CD4-positive, alpha-beta memory T cell (primary cell): ENCODE data around the gene CHST11. TPM values are rescaled to one million over a fixed set of nuclear protein-coding genes. Genes with fewer than 3 reads are reported as not detected.

ENCODE experiments used
- CTCF ChIA-PET: fragments of 350-600 bp; sonication (Branson Sonifier 250); formaldehyde crosslinking; loops from one replicate; lab custom pipeline; 2021; ENCODE audit warnings: inconsistent platforms; ENCODE audit not compliant: partially characterized antibody; lab: Charles Lee
- POLR2A ChIA-PET: fragments of 350-600 bp; sonication (Branson Sonifier 250); formaldehyde crosslinking; loops from one replicate; lab custom pipeline; 2021; ENCODE audit not compliant: partially characterized antibody; lab: Charles Lee
- DNase-seq, 5 donors: peaks; one replicate each; pipeline versions ENCODE4 v3.0.0 to v3.0.0-alpha.2; 2020 to 2022; ENCODE audit warnings: mixed read lengths in 1 of 5
- H3K27ac ChIP-seq: one replicate; pipeline ENCODE4 v1.7.0; 2013; ENCODE audit warnings: low read depth, low read length
- H3K27me3 ChIP-seq: 2 replicates; pipeline ENCODE4 v1.7.0; 2013; ENCODE audit warnings: mild to moderate bottlenecking, low read length, moderate library complexity; ENCODE audit not compliant: insufficient read depth
- H3K36me3 ChIP-seq: 2 replicates; pipeline ENCODE4 v1.7.0; 2013; ENCODE audit warnings: mild to moderate bottlenecking, low read length, moderate library complexity; ENCODE audit not compliant: insufficient read depth
- H3K4me1 ChIP-seq: 2 replicates; pipeline ENCODE4 v1.7.0; 2013; ENCODE audit warnings: mild to moderate bottlenecking, low read length, moderate library complexity; ENCODE audit not compliant: insufficient read depth
- H3K4me3 ChIP-seq, 2 donors: one replicate each; pipeline ENCODE4 v1.7.0; 2013; ENCODE audit warnings: low read length in 2 of 2, mild to moderate bottlenecking in 1 of 2
- H3K9me3 ChIP-seq, 2 donors: one replicate each; pipeline ENCODE4 v1.7.0; 2013; ENCODE audit warnings: low read length in 2 of 2, control low read depth in 1 of 2; ENCODE audit not compliant: control insufficient read depth in 1 of 2
- H3K27ac Mint-ChIP-seq, 7 donors: one replicate each; pipeline ENCODE4 v1.8.0; 2020 to 2021; ENCODE audit warnings: mixed read lengths in 7 of 7, mild to moderate bottlenecking in 6 of 7, inconsistent platforms in 3 of 7, moderate library complexity in 3 of 7
- H3K27me3 Mint-ChIP-seq, 2 donors: one replicate each; pipeline ENCODE4 v1.8.0; 2020 to 2021; ENCODE audit warnings: mixed read lengths in 2 of 2
- H3K36me3 Mint-ChIP-seq, 2 donors: one replicate each; pipeline ENCODE4 v1.8.0; 2020 to 2021; ENCODE audit warnings: mixed read lengths in 2 of 2, inconsistent platforms in 1 of 2, mild to moderate bottlenecking in 1 of 2
- H3K4me1 Mint-ChIP-seq, 4 donors: one replicate each; pipeline ENCODE4 v1.8.0; 2020 to 2021; ENCODE audit warnings: mixed read lengths in 4 of 4, mild to moderate bottlenecking in 1 of 4
- H3K4me3 Mint-ChIP-seq, 8 donors: one replicate each; pipeline ENCODE4 v1.8.0; 2020 to 2021; ENCODE audit warnings: mixed read lengths in 8 of 8, mild to moderate bottlenecking in 7 of 8, moderate library complexity in 6 of 8, inconsistent platforms in 3 of 8
- H3K9me3 Mint-ChIP-seq, 8 donors: one replicate each; pipeline ENCODE4 v1.8.0; 2020 to 2021; ENCODE audit warnings: mixed read lengths in 8 of 8, mild to moderate bottlenecking in 5 of 8, inconsistent platforms in 3 of 8, moderate library complexity in 1 of 8
- intact Hi-C: fragments of 100-400 bp; cut with micrococcal nuclease; formaldehyde crosslinking; loops from one replicate; pipeline ENCODE4 v1.15.1; 2023
- polyA plus RNA-seq, 2 donors: library from polyadenylated mRNA; unstranded; fragments of 300-500 nt; fragmentation: Illumina TruSeq; gene quantifications; one replicate each; pipeline ENCODE4 v1.2.3, GENCODE V29; 2021
- total RNA-seq, 2 experiments: library from RNA; stranded (reverse); gene quantifications; one replicate each; pipeline ENCODE4 v1.2.3, GENCODE V29; 2021

The CHST11 gene
- total and polyA plus RNA-seq, 4 experiments from 2014 or later: 55.1 to 64.6 (median 59.8) TPM

DNA sequence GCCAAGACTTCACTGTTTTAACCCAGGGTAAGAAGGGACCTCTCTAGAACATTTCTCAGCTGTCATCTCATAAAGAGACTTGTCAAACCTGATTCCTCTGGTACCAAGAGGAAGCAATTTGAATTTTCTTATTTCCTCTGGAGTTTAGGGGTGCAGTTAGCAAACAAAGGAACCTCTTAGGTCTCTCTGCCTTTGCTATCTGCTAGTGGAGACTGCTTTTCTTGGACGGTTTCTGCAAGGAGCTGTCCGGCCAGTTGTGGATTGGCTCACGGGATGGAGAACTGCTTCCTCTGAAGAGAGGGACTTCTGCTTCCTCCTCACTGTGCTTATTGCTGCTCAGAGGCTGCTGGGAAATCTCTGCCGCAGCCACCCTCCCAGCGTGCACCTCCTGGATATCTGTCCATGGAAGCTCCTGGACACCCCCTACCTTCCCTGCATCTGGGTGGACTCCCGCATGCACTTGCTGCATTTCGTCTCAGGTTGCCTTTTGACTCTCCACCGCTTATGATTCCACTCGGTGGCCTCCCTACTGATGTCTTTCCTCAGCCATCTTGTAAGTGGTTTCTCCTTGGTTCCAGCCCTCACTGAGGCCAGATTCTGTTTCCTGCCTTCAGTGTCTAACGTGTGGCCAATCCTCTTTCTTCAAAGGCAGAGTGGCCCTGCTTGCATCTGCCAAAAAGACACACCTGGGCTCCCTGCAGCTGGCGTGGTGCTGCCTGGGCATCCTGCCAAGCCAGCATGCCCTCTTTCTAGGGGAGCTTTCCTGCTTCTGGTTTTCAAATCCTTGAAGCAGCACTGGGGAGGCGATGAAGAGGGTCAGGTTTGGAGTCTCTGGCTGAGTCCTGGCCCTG is 187.3 kb downstream of the CHST11 start:
- Mint-ChIP-seq H3K27ac (peak overlapping the region; percentile 26 to 91 (median 75)), H3K4me1 (peaks cover 41 to 68% (median 52%) of the 10 kb centered on the region in 4 donors), H3K4me3 (peak overlapping the region in 6 of 8 donors; percentile 20 to 61 (median 38)), H3K27me3 (no peaks in the 10 kb centered on the region), H3K36me3 (peaks cover 27 to 38% of the 10 kb centered on the region in 2 donors), H3K9me3 (peaks cover 0 to 7% (median 3%) of the 10 kb centered on the region in 8 donors)
- DNase-seq: peak in 1 of 5 donors; percentile 10
- H3K9me3 ChIP-seq: no peaks in the 10 kb centered on the region
- no peak overlapping the region for H3K4me3 ChIP-seq
- H3K27ac ChIP-seq: no peak overlapping the region
- CTCF ChIA-PET: interaction anchor here (1.3 kb wide), 1 partner anchor 262 kb away, joined by 3 read pairs; no protein-coding TSS in a partner anchor
- H3K4me1 ChIP-seq: peaks cover 19% of the 10 kb centered on the region
- intact Hi-C loops: no loop called here
- no peaks in the 10 kb centered on the region for H3K27me3 ChIP-seq
- POLR2A ChIA-PET: interaction anchor here (1.2 kb wide), 1 partner anchor 103 kb away, joined by 3 read pairs; no protein-coding TSS in a partner anchor
- no peaks in the 10 kb centered on the region for H3K36me3 ChIP-seq

DNA sequence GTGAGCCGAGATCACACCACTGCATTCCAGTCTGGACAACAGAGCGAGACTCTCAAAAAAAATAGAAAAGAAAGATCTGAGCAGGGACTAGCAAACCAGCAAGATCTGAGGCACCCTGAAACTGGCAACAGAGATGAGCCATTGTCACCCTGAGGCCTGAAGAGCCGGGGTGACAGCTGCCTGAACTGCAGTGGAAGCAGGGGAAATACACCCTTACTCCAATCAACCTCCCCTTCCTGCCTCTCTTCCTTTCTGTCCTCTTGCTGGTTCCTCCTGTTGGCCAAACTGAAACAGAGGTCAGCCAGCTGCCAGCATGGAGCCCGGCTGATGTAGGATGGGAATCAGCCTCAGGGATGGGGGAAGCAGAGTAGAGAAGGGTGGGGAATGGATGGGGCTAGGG is 192.0 kb downstream of the CHST11 start:
- peak overlapping the region in 3 of 7 donors; percentile 21 to 32 (median 31) for H3K27ac Mint-ChIP-seq
- H3K27me3 Mint-ChIP-seq: no peaks in the 10 kb centered on the region
- no peaks in the 10 kb centered on the region for H3K36me3 ChIP-seq
- ChIA-PET POLR2A (no interaction called here), CTCF (no interaction called here)
- H3K9me3 ChIP-seq: no peaks in the 10 kb centered on the region
- no peak for DNase-seq
- H3K4me1 Mint-ChIP-seq: peaks cover 38 to 70% (median 47%) of the 10 kb centered on the region in 4 donors
- no peak overlapping the region for H3K27ac ChIP-seq
- peaks cover 9% of the 10 kb centered on the region for H3K4me1 ChIP-seq
- peaks cover 26 to 33% of the 10 kb centered on the region in 2 donors for H3K36me3 Mint-ChIP-seq
- no peak overlapping the region for H3K4me3 ChIP-seq
- intact Hi-C loops: no loop called here
- peaks cover 0 to 3% (median 0%) of the 10 kb centered on the region in 8 donors for H3K9me3 Mint-ChIP-seq
- H3K4me3 Mint-ChIP-seq: no peak overlapping the region
- H3K27me3 ChIP-seq: no peaks in the 10 kb centered on the region

DNA sequence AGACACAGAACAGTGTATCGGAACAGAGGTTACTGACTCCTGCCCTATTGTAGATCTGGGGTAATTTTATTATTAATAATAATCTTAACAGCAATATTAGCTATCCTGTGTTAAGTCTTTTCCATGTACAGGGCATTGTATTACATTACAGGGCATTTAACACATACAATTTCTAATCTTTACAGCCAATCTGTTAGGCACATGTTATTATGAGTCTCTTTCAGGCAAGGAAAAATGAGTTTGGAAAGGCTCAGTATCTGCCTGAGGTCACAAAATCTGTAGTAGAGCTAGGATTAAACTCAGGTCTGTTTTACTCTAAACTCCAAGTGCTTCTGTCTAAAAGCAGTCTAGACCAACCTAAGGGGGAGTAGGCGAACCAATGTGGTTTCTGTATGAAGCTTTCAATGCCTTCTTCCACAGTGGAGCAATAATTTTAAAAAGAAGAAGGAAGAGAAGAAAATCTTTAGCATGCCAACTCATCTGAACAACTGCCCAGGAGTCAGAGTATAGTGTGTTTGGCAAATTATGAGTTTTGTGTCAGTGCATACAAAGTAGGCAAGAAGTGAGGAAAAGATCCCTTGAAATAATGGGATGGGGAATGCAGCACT is 192.6 kb downstream of the CHST11 start:
- no peak for DNase-seq
- Mint-ChIP-seq H3K36me3 (peaks cover 27 to 31% of the 10 kb centered on the region in 2 donors), H3K4me3 (no peak overlapping the region), H3K4me1 (peaks cover 38 to 69% (median 48%) of the 10 kb centered on the region in 4 donors), H3K9me3 (peaks cover 0 to 3% (median 0%) of the 10 kb centered on the region in 8 donors), H3K27me3 (no peaks in the 10 kb centered on the region), H3K27ac (peak overlapping the region in 4 of 7 donors; percentile 13 to 60 (median 22))
- Histone ChIP-seq H3K27me3 (no peaks in the 10 kb centered on the region), H3K4me3 (no peak overlapping the region), H3K9me3 (no peaks in the 10 kb centered on the region), H3K4me1 (peaks cover 4% of the 10 kb centered on the region), H3K36me3 (no peaks in the 10 kb centered on the region), H3K27ac (no peak overlapping the region)
- ChIA-PET POLR2A (no interaction called here), CTCF (no interaction called here)
- intact Hi-C loops: no loop called here

DNA sequence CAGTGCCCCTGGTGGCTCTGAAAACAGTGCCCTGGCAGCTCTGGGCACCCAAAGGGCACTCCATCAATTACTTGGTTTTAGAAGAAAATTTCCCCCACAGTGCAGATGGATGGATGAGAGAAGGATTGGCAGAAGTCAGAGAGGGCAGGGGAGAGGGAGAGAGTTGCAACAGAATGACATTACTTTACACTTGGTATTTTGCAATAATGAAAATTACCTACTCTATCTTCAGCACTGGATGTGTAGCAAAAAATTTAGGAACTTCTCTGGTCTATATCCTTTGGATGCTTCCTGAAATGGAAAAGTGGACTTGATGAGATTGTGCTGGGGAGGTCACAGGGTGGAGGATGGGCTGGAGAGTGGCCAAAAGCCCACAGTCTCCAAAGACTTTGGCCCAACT is 193.2 kb downstream of the CHST11 start:
- Mint-ChIP-seq H3K9me3 (peaks cover 0 to 3% (median 0%) of the 10 kb centered on the region in 8 donors), H3K4me1 (peaks cover 38 to 68% (median 49%) of the 10 kb centered on the region in 4 donors), H3K27me3 (no peaks in the 10 kb centered on the region), H3K4me3 (no peak overlapping the region), H3K36me3 (peaks cover 26% of the 10 kb centered on the region in 2 donors), H3K27ac (peak overlapping the region in 6 of 7 donors; percentile 17 to 71 (median 32))
- Histone ChIP-seq H3K27ac (no peak overlapping the region), H3K36me3 (no peaks in the 10 kb centered on the region), H3K27me3 (no peaks in the 10 kb centered on the region), H3K4me3 (no peak overlapping the region), H3K4me1 (no peaks in the 10 kb centered on the region), H3K9me3 (no peaks in the 10 kb centered on the region)
- DNase-seq: no peak
- ChIA-PET POLR2A (no interaction called here), CTCF (no interaction called here)
- intact Hi-C loops: loop anchor here (5.0 kb wide), 1 partner anchor 193 kb away; the partner anchor contains the start of gene CHST11

DNA sequence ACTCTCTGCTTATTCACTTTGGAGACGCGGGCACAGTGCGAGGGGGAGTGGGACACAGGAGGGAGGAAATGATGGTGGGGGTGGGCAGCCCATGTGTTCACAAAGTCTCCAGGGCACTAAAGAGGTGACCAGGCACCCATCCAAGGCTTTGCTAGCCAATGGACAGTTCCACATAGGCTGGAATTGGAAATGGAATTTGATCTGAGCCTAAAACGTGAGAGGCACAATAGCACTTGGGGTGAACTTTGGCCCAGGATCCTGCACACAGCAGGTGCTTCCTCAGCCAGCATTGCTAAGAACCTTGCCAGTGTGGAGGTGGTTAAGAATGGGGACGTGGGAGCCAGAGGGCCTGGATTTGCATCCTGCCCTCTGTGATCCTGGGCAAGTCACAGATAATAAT is 193.8 kb downstream of the CHST11 start:
- H3K4me3 Mint-ChIP-seq: no peak overlapping the region
- ChIA-PET CTCF (no interaction called here), POLR2A (no interaction called here)
- no peaks in the 10 kb centered on the region for H3K27me3 ChIP-seq
- DNase-seq: no peak
- no peaks in the 10 kb centered on the region for H3K4me1 ChIP-seq
- peaks cover 41 to 73% (median 53%) of the 10 kb centered on the region in 4 donors for H3K4me1 Mint-ChIP-seq
- H3K4me3 ChIP-seq: no peak overlapping the region
- peaks cover 0 to 3% (median 0%) of the 10 kb centered on the region in 8 donors for H3K9me3 Mint-ChIP-seq
- peaks cover 26% of the 10 kb centered on the region in 2 donors for H3K36me3 Mint-ChIP-seq
- no peaks in the 10 kb centered on the region for H3K27me3 Mint-ChIP-seq
- intact Hi-C loops: loop anchor here (5.0 kb wide), 1 partner anchor 193 kb away; the partner anchor contains the start of gene CHST11
- no peak overlapping the region for H3K27ac ChIP-seq
- H3K27ac Mint-ChIP-seq: peak overlapping the region in 4 of 7 donors; percentile 6 to 65 (median 28)
- no peaks in the 10 kb centered on the region for H3K9me3 ChIP-seq
- no peaks in the 10 kb centered on the region for H3K36me3 ChIP-seq

DNA sequence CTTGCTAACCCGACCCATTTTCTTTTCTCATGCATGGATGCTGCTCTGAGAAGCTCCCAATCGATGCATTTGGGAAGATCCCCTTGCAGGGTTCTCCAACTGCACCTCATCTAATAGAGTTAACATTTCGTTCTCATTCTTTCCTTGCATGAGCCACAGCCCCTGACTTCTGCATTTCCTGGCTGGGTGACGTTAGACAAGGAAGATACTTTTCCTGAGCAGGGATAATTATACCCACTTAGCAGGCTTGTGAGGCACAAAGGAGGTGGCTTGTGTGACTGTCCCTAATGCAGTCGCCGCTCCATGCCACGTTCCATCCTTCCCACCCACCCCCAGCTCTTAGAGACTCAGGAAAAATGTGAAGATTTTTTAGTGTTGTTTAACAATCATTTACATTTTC is 195.1 kb downstream of the CHST11 start:
- H3K9me3 ChIP-seq: no peaks in the 10 kb centered on the region
- H3K4me3 ChIP-seq: no peak overlapping the region
- no peaks in the 10 kb centered on the region for H3K36me3 ChIP-seq
- no peak overlapping the region for H3K27ac ChIP-seq
- Mint-ChIP-seq H3K9me3 (peaks cover 0 to 2% (median 0%) of the 10 kb centered on the region in 8 donors), H3K4me3 (no peak overlapping the region), H3K27me3 (no peaks in the 10 kb centered on the region), H3K27ac (peak overlapping the region in 1 of 7 donors; percentile 74), H3K36me3 (peaks cover 15 to 18% of the 10 kb centered on the region in 2 donors), H3K4me1 (peaks cover 42 to 73% (median 58%) of the 10 kb centered on the region in 4 donors)
- intact Hi-C loops: loop anchor here (5.0 kb wide), 1 partner anchor 195 kb away; the partner anchor contains the start of gene CHST11
- H3K27me3 ChIP-seq: no peaks in the 10 kb centered on the region
- CTCF ChIA-PET: interaction anchor here (1.0 to 1.5 kb wide), 3 partner anchors 10 to 270 kb away, joined by 3 to 4 read pairs (median 4); no protein-coding TSS in a partner anchor
- H3K4me1 ChIP-seq: peaks cover 4% of the 10 kb centered on the region
- no peak for DNase-seq
- POLR2A ChIA-PET: no interaction called here
